HG02798 (cell line): Measurements from ENCODE around the gene ZNF35.

Source experiments
- ATAC-seq: cut with Tn5 transposase; IDR thresholded peaks from one replicate; pipeline ENCODE4 v1.9.1; 2021; ENCODE audit warnings: mild to moderate bottlenecking; ENCODE audit not compliant: unreplicated experiment, poor library complexity

ZNF35 gene

DNA sequence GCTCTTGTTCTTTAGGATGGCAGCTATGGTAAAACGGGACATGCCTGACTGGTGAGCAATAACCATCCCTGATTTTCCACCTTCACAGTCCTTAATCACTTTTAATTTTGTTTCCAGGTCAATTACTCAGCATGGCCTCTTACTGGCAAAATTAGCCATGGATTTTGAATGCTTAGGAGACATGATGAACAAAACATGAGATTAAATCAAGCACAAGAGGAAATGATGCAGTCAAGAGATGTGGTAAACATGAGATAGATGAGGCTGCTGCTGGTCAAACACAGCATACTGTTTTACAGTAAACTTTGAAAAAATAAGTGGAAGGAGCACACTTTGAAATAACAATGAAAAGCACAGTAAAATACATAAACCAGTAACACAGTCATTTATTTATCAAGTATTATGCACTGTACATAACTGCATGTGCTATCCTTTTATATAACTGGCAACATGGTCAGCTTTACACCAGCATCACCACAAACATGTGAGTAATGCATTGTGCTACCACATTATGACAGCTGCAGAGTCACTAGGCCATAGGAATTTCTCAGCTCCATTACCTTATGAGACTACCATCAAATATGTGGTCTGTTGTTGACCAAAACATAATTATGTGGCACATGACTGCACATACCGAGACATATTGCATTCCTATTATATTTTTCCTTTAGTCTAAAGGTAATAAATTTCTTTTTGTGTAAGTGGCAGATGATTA, 33.8 kb downstream of the ZNF35 start:
- no peak for ATAC-seq

- peak; percentile 93 for ATAC-seq
Measured at GRCh38 chr3:44685128-44685800, 36.7 kb downstream of the ZNF35 start.

GRCh38 chr3:44687898-44688297, 39.4 kb downstream of the ZNF35 start:
- no peak for ATAC-seq
